Measurements from ENCODE around the gene TMEM132D.

- TF ChIP-seq CTCF (conservative IDR thresholded peaks at IDR 0.05; ENCODE audit: low read length) (no peak), EZH2phosphoT487 (IDR thresholded peaks at IDR 0.05; ENCODE audit: borderline replicate concordance, low read depth, low read length) (no peak)
Measured at GRCh38 chr12:129446696-129447095, 457.1 kb downstream of the TMEM132D start.

Data from OCI-LY7 (cell line).